ENCODE measurements around the gene MRGPRF. TPM values are rescaled to one million over a fixed set of nuclear protein-coding genes. Genes with fewer than 3 reads are reported as not detected.

Gene MRGPRF
- total and polyA plus RNA-seq, 11 donors = 1.6 to 13.1 (median 3.5) TPM

DNA sequence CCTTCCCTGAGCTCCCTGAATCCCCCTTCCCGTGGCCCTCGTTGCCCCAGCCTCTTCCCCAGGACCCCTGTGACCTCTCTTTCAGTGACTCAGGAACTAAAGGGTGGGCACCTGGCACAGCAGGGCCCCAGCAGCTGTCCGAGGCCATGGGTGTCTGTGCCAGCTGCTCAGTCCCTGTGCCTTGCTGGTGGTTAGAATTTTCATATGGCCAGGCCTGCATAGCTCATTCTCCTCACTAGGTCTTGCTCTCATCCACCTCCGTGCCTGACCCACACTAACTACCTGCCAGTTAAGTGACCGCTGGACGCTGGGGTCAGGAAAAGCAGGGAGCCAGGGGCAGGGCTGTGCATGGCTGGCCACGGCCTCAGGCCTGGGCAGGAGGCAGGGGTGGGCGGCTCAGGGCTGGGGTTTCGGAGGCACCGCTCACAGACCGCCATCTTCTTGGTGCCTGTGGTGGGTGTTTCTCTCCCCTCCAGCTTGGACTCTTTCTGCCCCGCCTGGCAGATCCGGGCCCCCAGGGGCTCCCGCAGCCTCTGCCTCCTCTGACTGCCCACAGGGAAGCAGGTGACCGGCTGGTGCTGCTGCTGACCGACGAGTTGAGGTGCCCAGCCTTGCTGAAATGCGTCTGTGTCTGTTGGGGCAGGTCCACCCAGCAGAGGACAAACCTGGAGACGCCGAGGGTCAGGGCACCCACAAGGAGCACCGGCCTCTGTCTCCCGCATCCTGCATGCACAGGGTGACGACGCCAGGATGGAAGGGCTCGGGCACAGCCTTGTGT is 52.6 kb downstream of the MRGPRF start:
- peak in 2 of 5 donors; percentile 20 to 36 for DNase-seq

DNA sequence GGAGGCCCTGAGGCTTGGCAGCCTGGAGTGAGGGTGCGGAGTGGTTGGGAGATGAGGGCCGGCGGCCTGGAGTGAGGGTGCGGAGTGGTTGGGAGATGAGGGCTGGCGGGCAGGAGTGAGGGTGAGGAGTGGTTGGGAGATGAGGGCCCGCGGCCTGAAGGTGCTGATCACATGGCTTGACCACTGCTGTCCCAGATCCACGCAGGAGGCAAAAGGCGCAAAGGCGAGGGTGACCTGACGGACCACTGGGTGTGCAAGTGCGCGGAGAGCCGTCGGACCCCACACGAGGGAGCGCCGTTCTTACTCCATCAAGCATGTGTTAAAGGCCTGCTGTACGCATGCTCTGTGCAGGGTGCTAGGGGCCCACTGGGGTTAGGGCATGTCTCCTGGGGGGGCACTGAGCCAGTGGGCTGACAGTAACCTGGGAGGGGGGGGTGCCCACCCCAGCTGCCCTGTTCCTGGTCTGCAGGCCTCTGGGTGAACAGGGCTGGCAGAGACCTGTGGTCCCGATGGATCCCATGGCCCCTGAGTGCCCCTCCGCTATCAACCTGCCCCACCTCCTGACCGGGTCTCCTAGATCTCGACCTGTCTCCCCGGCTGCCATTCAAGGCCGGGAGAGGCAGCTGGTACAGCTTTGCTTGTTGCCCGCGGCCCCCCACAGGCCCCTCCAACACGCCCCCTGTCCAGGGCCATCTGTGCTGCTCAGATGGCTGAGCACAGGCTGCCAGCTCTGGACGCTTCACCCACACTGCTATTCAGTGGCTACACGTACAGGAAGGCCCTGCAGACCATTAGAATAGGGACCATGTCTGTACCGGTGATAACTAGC is 53.4 kb downstream of the MRGPRF start:
- WGBS, 4 donors = 89 to 94% (median 92%) methylated on average over 23 to 31 of the region's 31 CpGs
- Histone ChIP-seq H3K27me3 (no peaks in the 10 kb centered on the region), H3K4me3 (no peak overlapping the region), H3K27ac (no peak overlapping the region), H3K4me1 (peaks cover 0 to 10% (median 8%) of the 10 kb centered on the region in 12 donors), H3K9me3 (no peaks in the 10 kb centered on the region), H3K36me3 (no peaks in the 10 kb centered on the region)
- ATAC-seq = no peak
- DNase-seq = peak in 2 of 5 donors; percentile 15 to 55
- intact Hi-C loops (cut with DNase I) = loop anchor here in 2 of 10 donors (10.0 kb wide), 2 partner anchors 125 to 295 kb away; no protein-coding TSS in a partner anchor
- TF ChIP-seq POLR2A (IDR thresholded peaks at IDR 0.05) = no peak
- TF ChIP-seq, protein P1, sequence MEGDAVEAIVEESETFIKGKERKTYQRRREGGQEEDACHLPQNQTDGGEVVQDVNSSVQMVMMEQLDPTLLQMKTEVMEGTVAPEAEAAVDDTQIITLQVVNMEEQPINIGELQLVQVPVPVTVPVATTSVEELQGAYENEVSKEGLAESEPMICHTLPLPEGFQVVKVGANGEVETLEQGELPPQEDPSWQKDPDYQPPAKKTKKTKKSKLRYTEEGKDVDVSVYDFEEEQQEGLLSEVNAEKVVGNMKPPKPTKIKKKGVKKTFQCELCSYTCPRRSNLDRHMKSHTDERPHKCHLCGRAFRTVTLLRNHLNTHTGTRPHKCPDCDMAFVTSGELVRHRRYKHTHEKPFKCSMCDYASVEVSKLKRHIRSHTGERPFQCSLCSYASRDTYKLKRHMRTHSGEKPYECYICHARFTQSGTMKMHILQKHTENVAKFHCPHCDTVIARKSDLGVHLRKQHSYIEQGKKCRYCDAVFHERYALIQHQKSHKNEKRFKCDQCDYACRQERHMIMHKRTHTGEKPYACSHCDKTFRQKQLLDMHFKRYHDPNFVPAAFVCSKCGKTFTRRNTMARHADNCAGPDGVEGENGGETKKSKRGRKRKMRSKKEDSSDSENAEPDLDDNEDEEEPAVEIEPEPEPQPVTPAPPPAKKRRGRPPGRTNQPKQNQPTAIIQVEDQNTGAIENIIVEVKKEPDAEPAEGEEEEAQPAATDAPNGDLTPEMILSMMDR (IDR thresholded peaks at IDR 0.05) = no peak

More for the DNA sequence above, 52.6 kb downstream of the MRGPRF start:
- TF ChIP-seq, protein P1 (IDR thresholded peaks at IDR 0.05) = no peak
- TF ChIP-seq POLR2A (IDR thresholded peaks at IDR 0.05) = no peak
- Histone ChIP-seq H3K4me3 (no peak overlapping the region), H3K4me1 (peaks cover 0 to 2% (median 1%) of the 10 kb centered on the region in 12 donors), H3K27me3 (no peaks in the 10 kb centered on the region), H3K27ac (no peak overlapping the region), H3K36me3 (no peaks in the 10 kb centered on the region), H3K9me3 (no peaks in the 10 kb centered on the region)
- ATAC-seq = no peak
- intact Hi-C loops (cut with DNase I) = loop anchor here in 1 of 10 donors (10.0 kb wide), 1 partner anchor 296 kb away; no protein-coding TSS in a partner anchor
- WGBS, 4 donors = 86 to 91% (median 88%) methylated on average over 5 to 25 of the region's 25 CpGs

- Histone ChIP-seq H3K27ac (no peak overlapping the region), H3K4me3 (no peak overlapping the region), H3K27me3 (no peaks in the 10 kb centered on the region), H3K36me3 (no peaks in the 10 kb centered on the region), H3K4me1 (peaks cover 0 to 11% (median 8%) of the 10 kb centered on the region in 12 donors), H3K9me3 (no peaks in the 10 kb centered on the region)
- ATAC-seq (no peak), DNase-seq (peak in 2 of 5 donors; percentile 17 to 20)
- intact Hi-C loops (cut with DNase I) = loop anchor here in 1 of 10 donors (10.0 kb wide), 1 partner anchor 127 kb away; no protein-coding TSS in a partner anchor
- WGBS, 4 donors = 94 to 97% (median 96%) methylated on average over 7 to 9 of the region's 9 CpGs
- TF ChIP-seq, protein P1 (IDR thresholded peaks at IDR 0.05) = no peak
- TF ChIP-seq POLR2A (IDR thresholded peaks at IDR 0.05) = no peak
Measured at GRCh38 chr11:68958211-68958610, 54.8 kb downstream of the MRGPRF start.
